GM10847 (cell line): Measurements from ENCODE around the gene LSS.

ENCODE experiments used
- POLR2A ChIP-seq: IDR thresholded peaks from 2 replicates; pipeline ENCODE4 v1.6.1; 2011; ENCODE audit not compliant: insufficient read length; ENCODE audit errors: extremely low read depth

LSS gene

GRCh38 chr21:46214478-46215340 is 13.9 kb downstream of the LSS start:
- TF ChIP-seq POLR2A: no peak

- TF ChIP-seq POLR2A: no peak
Observed at GRCh38 chr21:46213620-46214286, 14.8 kb downstream of the LSS start.

- no peak for TF ChIP-seq POLR2A
Observed at GRCh38 chr21:46212721-46213484, 15.7 kb downstream of the LSS start.

- TF ChIP-seq POLR2A: no peak
Observed at GRCh38 chr21:46211786-46212720, 16.5 kb downstream of the LSS start.

- no peak for TF ChIP-seq POLR2A
Observed at GRCh38 chr21:46211376-46211775, 17.2 kb downstream of the LSS start.

- no peak for TF ChIP-seq POLR2A
Observed at GRCh38 chr21:46210378-46211136, 18.0 kb downstream of the LSS start.

GRCh38 chr21:46208761-46209721 is 19.5 kb downstream of the LSS start:
- TF ChIP-seq POLR2A: no peak

GRCh38 chr21:46207920-46208591 is 20.5 kb downstream of the LSS start:
- TF ChIP-seq POLR2A: no peak

- no peak for TF ChIP-seq POLR2A
Observed at GRCh38 chr21:46207006-46207919, 21.3 kb downstream of the LSS start.

- no peak for TF ChIP-seq POLR2A
Observed at GRCh38 chr21:46206163-46207005, 22.2 kb downstream of the LSS start.

- no peak for TF ChIP-seq POLR2A
Observed at GRCh38 chr21:46205766-46206162, 22.8 kb downstream of the LSS start.

GRCh38 chr21:46205166-46205565 is 23.4 kb downstream of the LSS start:
- no peak for TF ChIP-seq POLR2A
